ENCODE results near the gene ASRGL1. TPM values are rescaled to one million over a fixed set of nuclear protein-coding genes. Genes with fewer than 3 reads are reported as not detected.

Gene ASRGL1
- total and polyA plus RNA-seq, 2 of the 13 experiments (the other 11 are each of a cell fraction or from before 2014, with no cell fraction given), result 50.8 to 97.5 TPM

DNA sequence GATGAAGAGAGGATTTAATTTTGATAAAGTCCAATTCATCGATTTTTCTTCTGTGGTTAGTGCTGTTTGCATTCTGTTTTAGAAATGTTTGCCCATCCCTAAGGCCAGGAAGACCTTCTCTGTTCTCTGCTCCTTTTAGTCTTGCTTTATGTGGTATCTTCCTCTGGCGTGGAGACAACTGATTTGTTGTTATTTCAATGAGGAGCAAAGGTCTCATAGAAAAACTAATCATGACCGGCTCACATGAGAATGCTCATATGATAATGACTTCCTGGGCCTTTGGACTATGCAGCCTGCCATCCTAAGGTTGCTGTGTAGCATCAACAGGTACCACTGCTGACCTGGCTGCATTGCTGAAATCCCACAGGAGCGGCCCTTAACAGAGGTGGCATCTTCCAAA is 101.4 kb downstream of the ASRGL1 start (continued):
- TF ChIP-seq PRDM10 (CRISPR knock-in tag; IDR thresholded peaks at IDR 0.05; ENCODE audit: low read depth) (peak; percentile 93), GATAD2A (CRISPR knock-in tag; IDR thresholded peaks at IDR 0.05) (peak; percentile 77; the same call in 1 of the 2 replicates), PHF21A (CRISPR knock-in tag; IDR thresholded peaks at IDR 0.05) (peak; percentile 47; the same call in 1 of the 2 replicates), MXD4 (CRISPR knock-in tag; IDR thresholded peaks at IDR 0.05) (no peak), ZNF432 (CRISPR knock-in tag; IDR thresholded peaks at IDR 0.05; ENCODE audit: borderline replicate concordance) (no peak), KAT2B (IDR thresholded peaks at IDR 0.05; ENCODE audit: borderline replicate concordance, low read depth, low read length) (no peak), CEBPG (CRISPR knock-in tag; IDR thresholded peaks at IDR 0.05) (0 out of 2 replicates have a peak, but pooled peaks have one; percentile 10), NFKBIZ (CRISPR knock-in tag; IDR thresholded peaks at IDR 0.05) (no peak), SOX5 (CRISPR knock-in tag; IDR thresholded peaks at IDR 0.05; ENCODE audit: borderline replicate concordance) (peak; percentile 81), ARID3A (IDR thresholded peaks at IDR 0.05; ENCODE audit: low read depth, low read length) (peak; percentile 59; the same call in 1 of the 2 replicates), ZNF576 (CRISPR knock-in tag; IDR thresholded peaks at IDR 0.05) (no peak), RCOR2 (CRISPR knock-in tag; IDR thresholded peaks at IDR 0.05) (peak; percentile 77), MEF2D (CRISPR knock-in tag; IDR thresholded peaks at IDR 0.05) (peak; percentile 55; the same call in 1 of the 2 replicates), HNF4A (CRISPR knock-in tag; IDR thresholded peaks at IDR 0.05) (peak; percentile 86), FOXA3 (CRISPR knock-in tag; IDR thresholded peaks at IDR 0.05) (peak; percentile 55), ZNF280D (CRISPR knock-in tag; IDR thresholded peaks at IDR 0.05) (peak; percentile 66; the same call in 1 of the 2 replicates)
- TF ChIP-seq, protein P1, sequence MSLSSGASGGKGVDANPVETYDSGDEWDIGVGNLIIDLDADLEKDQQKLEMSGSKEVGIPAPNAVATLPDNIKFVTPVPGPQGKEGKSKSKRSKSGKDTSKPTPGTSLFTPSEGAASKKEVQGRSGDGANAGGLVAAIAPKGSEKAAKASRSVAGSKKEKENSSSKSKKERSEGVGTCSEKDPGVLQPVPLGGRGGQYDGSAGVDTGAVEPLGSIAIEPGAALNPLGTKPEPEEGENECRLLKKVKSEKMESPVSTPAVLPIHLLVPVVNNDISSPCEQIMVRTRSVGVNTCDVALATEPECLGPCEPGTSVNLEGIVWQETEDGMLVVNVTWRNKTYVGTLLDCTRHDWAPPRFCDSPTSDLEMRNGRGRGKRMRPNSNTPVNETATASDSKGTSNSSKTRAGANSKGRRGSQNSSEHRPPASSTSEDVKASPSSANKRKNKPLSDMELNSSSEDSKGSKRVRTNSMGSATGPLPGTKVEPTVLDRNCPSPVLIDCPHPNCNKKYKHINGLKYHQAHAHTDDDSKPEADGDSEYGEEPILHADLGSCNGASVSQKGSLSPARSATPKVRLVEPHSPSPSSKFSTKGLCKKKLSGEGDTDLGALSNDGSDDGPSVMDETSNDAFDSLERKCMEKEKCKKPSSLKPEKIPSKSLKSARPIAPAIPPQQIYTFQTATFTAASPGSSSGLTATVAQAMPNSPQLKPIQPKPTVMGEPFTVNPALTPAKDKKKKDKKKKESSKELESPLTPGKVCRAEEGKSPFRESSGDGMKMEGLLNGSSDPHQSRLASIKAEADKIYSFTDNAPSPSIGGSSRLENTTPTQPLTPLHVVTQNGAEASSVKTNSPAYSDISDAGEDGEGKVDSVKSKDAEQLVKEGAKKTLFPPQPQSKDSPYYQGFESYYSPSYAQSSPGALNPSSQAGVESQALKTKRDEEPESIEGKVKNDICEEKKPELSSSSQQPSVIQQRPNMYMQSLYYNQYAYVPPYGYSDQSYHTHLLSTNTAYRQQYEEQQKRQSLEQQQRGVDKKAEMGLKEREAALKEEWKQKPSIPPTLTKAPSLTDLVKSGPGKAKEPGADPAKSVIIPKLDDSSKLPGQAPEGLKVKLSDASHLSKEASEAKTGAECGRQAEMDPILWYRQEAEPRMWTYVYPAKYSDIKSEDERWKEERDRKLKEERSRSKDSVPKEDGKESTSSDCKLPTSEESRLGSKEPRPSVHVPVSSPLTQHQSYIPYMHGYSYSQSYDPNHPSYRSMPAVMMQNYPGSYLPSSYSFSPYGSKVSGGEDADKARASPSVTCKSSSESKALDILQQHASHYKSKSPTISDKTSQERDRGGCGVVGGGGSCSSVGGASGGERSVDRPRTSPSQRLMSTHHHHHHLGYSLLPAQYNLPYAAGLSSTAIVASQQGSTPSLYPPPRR (CRISPR knock-in tag; IDR thresholded peaks at IDR 0.05; ENCODE audit: borderline replicate concordance), result peak; percentile 77; the same call in 1 of the 2 replicates

Measured in HepG2 (cell line).